ENCODE data around the gene BCORL1.

Gene BCORL1

DNA sequence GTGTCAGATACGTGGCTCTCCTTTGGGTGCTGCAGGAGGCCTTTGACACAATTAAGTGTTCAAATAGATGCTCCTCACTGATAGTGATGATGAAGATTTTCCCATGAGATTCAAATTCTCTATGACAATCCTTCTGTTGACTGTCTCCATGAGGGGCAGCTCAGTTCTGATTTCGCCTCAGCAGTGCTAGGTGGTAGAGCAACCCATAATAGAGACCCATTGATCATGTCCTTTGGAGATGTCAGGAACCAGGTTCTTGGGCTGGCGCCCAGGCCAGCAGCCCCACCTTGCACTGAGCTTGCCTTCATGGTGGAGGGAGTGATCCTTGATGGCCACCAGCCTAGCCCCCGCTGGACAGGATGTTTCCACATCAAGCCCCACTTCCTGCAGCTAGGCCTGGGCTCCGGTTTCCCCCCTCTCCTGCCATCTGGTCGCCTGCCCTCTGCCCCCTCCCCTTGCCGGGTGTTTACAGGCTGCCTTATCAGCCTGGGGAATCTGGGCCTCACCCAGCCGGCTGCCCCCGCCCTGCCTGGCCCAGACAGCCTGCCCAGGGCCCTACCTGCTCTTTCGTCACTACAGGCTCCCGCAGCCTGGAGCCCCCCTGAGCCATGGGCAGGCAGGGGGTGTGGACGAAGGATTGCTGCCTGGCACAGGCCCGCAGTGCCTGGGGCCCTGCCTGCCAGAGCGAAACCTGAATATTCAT, 115.2 kb downstream of the BCORL1 start:
- DNase-seq (ENCODE audit: low spot score) = no peak

DNA sequence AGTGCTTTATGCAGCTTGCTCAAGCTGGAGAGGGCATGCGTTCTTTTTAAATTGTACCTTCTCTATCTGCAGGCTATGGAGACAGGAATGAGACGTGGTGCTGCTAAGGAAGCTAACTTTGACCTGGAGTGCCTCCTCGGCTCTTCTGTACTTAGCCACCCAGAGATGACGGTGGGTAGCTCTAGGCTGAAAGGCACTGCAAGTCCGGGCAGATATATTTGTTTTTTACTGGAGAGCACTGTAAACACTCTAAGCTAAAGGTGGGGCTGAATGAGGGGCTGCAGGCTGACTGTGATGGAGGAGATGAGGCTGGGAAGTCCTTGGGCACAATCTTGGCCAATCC, 115.7 kb downstream of the BCORL1 start:
- no peak for DNase-seq (ENCODE audit: low spot score)

DNA sequence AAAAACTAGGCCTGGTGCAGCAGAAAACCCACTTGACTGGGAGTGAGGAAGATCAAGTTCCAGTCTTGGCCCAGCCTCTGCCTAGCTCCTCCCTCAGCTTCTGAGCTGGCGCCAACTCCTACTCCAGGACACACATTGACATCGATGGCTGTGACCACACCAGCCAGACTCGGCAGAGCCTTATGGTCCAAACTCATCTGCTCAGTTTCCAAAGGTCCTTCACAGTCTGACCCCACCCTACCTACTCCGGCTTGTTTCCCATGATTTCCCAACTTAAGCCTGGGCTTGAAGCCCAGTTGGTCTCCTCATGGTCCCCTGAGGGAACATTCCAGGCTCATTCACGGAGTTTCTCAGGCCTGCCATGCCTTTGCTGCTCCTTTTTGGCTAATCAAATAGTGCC, 117.7 kb downstream of the BCORL1 start:
- DNase-seq (ENCODE audit: low spot score) = no peak

DNA sequence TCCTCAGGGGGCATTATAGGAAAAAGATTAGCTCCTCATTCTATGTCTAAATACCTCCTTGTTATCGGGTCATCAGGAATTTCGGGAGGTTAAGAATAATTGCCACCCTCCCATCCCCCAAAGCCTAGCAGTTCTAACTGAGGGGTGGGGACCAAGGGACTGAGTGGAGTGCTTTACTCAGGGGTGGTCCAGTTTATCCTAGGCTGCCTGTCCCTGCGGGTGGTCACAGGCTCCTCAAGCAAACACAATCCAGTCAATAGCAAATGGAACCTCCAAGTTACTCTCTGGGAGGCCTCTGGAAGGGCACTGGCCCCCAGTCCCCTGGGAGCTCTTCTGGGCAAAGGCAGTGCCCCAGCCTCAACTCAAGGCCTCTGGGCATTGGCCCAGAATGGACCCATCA, 121.2 kb downstream of the BCORL1 start:
- DNase-seq (ENCODE audit: low spot score) = no peak

DNA sequence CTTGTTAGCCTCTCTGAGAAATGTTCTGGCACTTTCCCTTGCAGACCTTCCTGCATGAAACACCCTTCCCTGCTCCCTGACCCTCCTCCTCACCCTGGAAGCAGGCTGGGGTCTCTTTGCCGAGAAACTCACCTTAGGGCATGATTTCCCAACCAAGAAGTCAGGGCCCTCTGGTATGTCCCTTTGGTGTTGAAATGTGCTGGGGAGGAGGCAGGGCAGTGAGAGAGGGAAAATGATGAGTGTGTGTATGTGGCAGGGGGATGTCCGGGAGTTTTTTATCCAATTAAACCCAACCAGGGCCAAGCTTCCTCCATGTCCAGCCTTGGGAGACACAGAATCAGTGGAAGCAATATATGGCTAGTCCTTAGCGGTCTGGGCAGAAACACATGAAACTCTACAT, 122.8 kb downstream of the BCORL1 start:
- no peak for DNase-seq (ENCODE audit: low spot score)

DNA sequence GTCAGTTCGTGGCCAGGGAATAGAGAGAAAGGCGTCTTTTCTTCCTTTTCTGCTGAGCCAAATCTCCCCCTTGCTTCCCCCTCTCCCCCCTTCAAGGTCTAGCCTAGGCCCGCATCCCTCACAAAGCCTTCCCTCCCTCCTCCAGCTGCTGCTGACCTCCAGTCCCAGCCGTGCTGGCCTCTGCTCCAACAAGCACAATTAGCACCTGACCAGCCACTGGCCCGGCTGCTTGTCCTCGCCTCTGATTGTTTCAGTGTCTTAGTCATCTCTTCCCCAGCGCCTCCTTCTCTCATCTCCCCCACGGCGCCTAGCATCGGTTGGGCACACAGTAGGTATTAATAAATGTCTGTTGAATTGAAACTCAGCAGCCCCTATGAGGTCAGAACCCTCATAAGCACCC, 123.6 kb downstream of the BCORL1 start:
- DNase-seq (ENCODE audit: low spot score) = no peak
